KOPT-K1 (cell line): ENCODE results near the gene SYNPR.

Experiments
- H3K27ac ChIP-seq: fragments of 200-600 bp; sonication (generic); 2 replicates; pipeline ENCODE4 v1.5.1; 2016; ENCODE audit warnings: antibody characterized with exemption, mild to moderate bottlenecking, low read depth, low read length; ENCODE audit not compliant: poor library complexity, severe bottlenecking
- H3K36me3 ChIP-seq: fragments of 200-600 bp; sonication (generic); 2 replicates; pipeline ENCODE4 v1.5.1; 2017; ENCODE audit warnings: antibody characterized with exemption, mild to moderate bottlenecking, low read length, moderate library complexity; ENCODE audit not compliant: insufficient read depth
- H3K9me3 ChIP-seq: fragments of 200-600 bp; sonication (generic); 2 replicates; pipeline ENCODE4 v1.5.1; 2017; ENCODE audit warnings: antibody characterized with exemption, low read length, mild to moderate bottlenecking; ENCODE audit not compliant: insufficient read depth, poor library complexity, severe bottlenecking

The SYNPR gene

GRCh38 chr3:63287610-63288009, 9.5 kb downstream of the SYNPR start:
- Histone ChIP-seq H3K36me3 (no peaks in the 10 kb centered on the region), H3K9me3 (no peaks in the 10 kb centered on the region), H3K27ac (no peak overlapping the region)

- Histone ChIP-seq H3K36me3 (no peaks in the 10 kb centered on the region), H3K9me3 (no peaks in the 10 kb centered on the region), H3K27ac (no peak overlapping the region)
Measured at GRCh38 chr3:63290686-63291085, 12.6 kb downstream of the SYNPR start.

GRCh38 chr3:63294332-63294731, 16.2 kb downstream of the SYNPR start:
- peaks cover 15% of the 10 kb centered on the region for H3K9me3 ChIP-seq
- H3K27ac ChIP-seq: no peak overlapping the region
- no peaks in the 10 kb centered on the region for H3K36me3 ChIP-seq

- no peaks in the 10 kb centered on the region for H3K36me3 ChIP-seq
- no peak overlapping the region for H3K27ac ChIP-seq
- peaks cover 15% of the 10 kb centered on the region for H3K9me3 ChIP-seq
Measured at GRCh38 chr3:63295356-63295755, 17.2 kb downstream of the SYNPR start.

- Histone ChIP-seq H3K9me3 (peaks cover 15% of the 10 kb centered on the region), H3K36me3 (no peaks in the 10 kb centered on the region), H3K27ac (no peak overlapping the region)
Measured at GRCh38 chr3:63295806-63296205, 17.7 kb downstream of the SYNPR start.

- no peak overlapping the region for H3K27ac ChIP-seq
- peaks cover 15% of the 10 kb centered on the region for H3K9me3 ChIP-seq
- no peaks in the 10 kb centered on the region for H3K36me3 ChIP-seq
Measured at GRCh38 chr3:63296249-63296648, 18.1 kb downstream of the SYNPR start.

- no peaks in the 10 kb centered on the region for H3K36me3 ChIP-seq
- no peak overlapping the region for H3K27ac ChIP-seq
- H3K9me3 ChIP-seq: peaks cover 5% of the 10 kb centered on the region
Measured at GRCh38 chr3:63303238-63303637, 25.1 kb downstream of the SYNPR start.

- Histone ChIP-seq H3K27ac (no peak overlapping the region), H3K9me3 (no peaks in the 10 kb centered on the region), H3K36me3 (no peaks in the 10 kb centered on the region)
Measured at GRCh38 chr3:63304421-63304820, 26.3 kb downstream of the SYNPR start.

- H3K27ac ChIP-seq: no peak overlapping the region
- no peaks in the 10 kb centered on the region for H3K36me3 ChIP-seq
- H3K9me3 ChIP-seq: no peaks in the 10 kb centered on the region
Measured at GRCh38 chr3:63308072-63308471, 30.0 kb downstream of the SYNPR start.

- Histone ChIP-seq H3K9me3 (no peaks in the 10 kb centered on the region), H3K36me3 (no peaks in the 10 kb centered on the region), H3K27ac (no peak overlapping the region)
Measured at GRCh38 chr3:63309768-63310167, 31.7 kb downstream of the SYNPR start.

- no peaks in the 10 kb centered on the region for H3K9me3 ChIP-seq
- H3K27ac ChIP-seq: no peak overlapping the region
- no peaks in the 10 kb centered on the region for H3K36me3 ChIP-seq
Measured at GRCh38 chr3:63323766-63324165, 45.7 kb downstream of the SYNPR start.

GRCh38 chr3:63324621-63325020, 46.5 kb downstream of the SYNPR start:
- no peak overlapping the region for H3K27ac ChIP-seq
- H3K36me3 ChIP-seq: no peaks in the 10 kb centered on the region
- no peaks in the 10 kb centered on the region for H3K9me3 ChIP-seq

GRCh38 chr3:63325386-63325785, 47.3 kb downstream of the SYNPR start:
- Histone ChIP-seq H3K36me3 (no peaks in the 10 kb centered on the region), H3K9me3 (no peaks in the 10 kb centered on the region), H3K27ac (no peak overlapping the region)

GRCh38 chr3:63328365-63328764, 50.3 kb downstream of the SYNPR start:
- no peak overlapping the region for H3K27ac ChIP-seq
- no peaks in the 10 kb centered on the region for H3K9me3 ChIP-seq
- H3K36me3 ChIP-seq: no peaks in the 10 kb centered on the region

GRCh38 chr3:63331520-63331919, 53.4 kb downstream of the SYNPR start:
- Histone ChIP-seq H3K36me3 (no peaks in the 10 kb centered on the region), H3K9me3 (no peaks in the 10 kb centered on the region), H3K27ac (no peak overlapping the region)

- no peaks in the 10 kb centered on the region for H3K9me3 ChIP-seq
- no peaks in the 10 kb centered on the region for H3K36me3 ChIP-seq
Measured at GRCh38 chr3:63333815-63334214, 55.7 kb downstream of the SYNPR start.

GRCh38 chr3:63338351-63338750, 60.2 kb downstream of the SYNPR start:
- Histone ChIP-seq H3K36me3 (no peaks in the 10 kb centered on the region), H3K27ac (no peak overlapping the region), H3K9me3 (no peaks in the 10 kb centered on the region)

More at GRCh38 chr3:63333815-63334214, 55.7 kb downstream of the SYNPR start:
- no peak overlapping the region for H3K27ac ChIP-seq
